Panc1 (cell line): ENCODE measurements around the gene TNFSF9. TPM values are rescaled to one million over a fixed set of nuclear protein-coding genes. Genes with fewer than 3 reads are reported as not detected.

Experiments used
- ATAC-seq: fragments of 200-7000 bp; cut with Tn5 transposase; 2 replicates; pipeline ENCODE4 v1.9.1; 2020; ENCODE audit warnings: mild to moderate bottlenecking, moderate library complexity
- Bru-seq: library from RNA; stranded (reverse); fragments of 400-500 nt; gene quantifications from one replicate; lab custom pipeline; 2021; lab: Mats Ljungman, UMichigan
- BruChase-seq, 2 experiments: library from RNA; stranded (reverse); fragments of 400-500 nt; gene quantifications; one replicate each; lab custom pipeline; 2021; lab: Mats Ljungman, UMichigan
- BruUV-seq: library from RNA; stranded (reverse); fragments of 400-500 nt; replicated peaks from 2 replicates; lab custom pipeline; 2021; lab: Mats Ljungman, UMichigan
- CTCF ChIA-PET: fragments of 300-600 bp; sonication (Branson Sonifier 250); formaldehyde crosslinking; loops from one replicate; lab custom pipeline; 2022; ENCODE audit warnings: antibody characterized with exemption; lab: Charles Lee
- POLR2A ChIA-PET: fragments of 300-600 bp; sonication (Branson Sonifier 250); formaldehyde crosslinking; loops from one replicate; lab custom pipeline; 2022; ENCODE audit warnings: antibody characterized with exemption; lab: Charles Lee
- DNase-seq: peaks from one replicate; pipeline ENCODE4 v3.0.0-alpha.2; 2010; ENCODE audit warnings: low read depth, low spot score
- H3K27ac ChIP-seq: 2 replicates; pipeline ENCODE4 v1.5.1; 2011; ENCODE audit warnings: mild to moderate bottlenecking, low read length, inconsistent platforms
- H3K27me3 ChIP-seq: fragments of 200-500 bp; sonication (Bioruptor generic); 2 replicates; pipeline ENCODE4 v1.6.0; 2014; ENCODE audit warnings: low read length, inconsistent platforms; ENCODE audit not compliant: control insufficient read depth, insufficient read depth
- H3K36me3 ChIP-seq: fragments of 200-500 bp; sonication (Bioruptor generic); 2 replicates; pipeline ENCODE4 v1.5.1; 2014; ENCODE audit warnings: inconsistent platforms, mild to moderate bottlenecking, low read length, moderate library complexity; ENCODE audit not compliant: control insufficient read depth, insufficient read depth
- H3K4me1 ChIP-seq: 2 replicates; pipeline ENCODE4 v1.5.1; 2011; ENCODE audit warnings: inconsistent platforms, mild to moderate bottlenecking, low read length, moderate library complexity; ENCODE audit not compliant: control insufficient read depth, insufficient read depth
- H3K4me3 ChIP-seq, 2 experiments: 2 replicates each; pipeline ENCODE4 v1.5.1; 2011 to 2012; ENCODE audit warnings: low read depth in 2 of 2, low read length in 2 of 2, mild to moderate bottlenecking in 2 of 2, inconsistent platforms in 1 of 2, moderate library complexity in 1 of 2
- H3K9me3 ChIP-seq: fragments of 200-500 bp; sonication (Bioruptor generic); 2 replicates; pipeline ENCODE4 v1.5.1; 2014; ENCODE audit warnings: low read depth, mild to moderate bottlenecking, inconsistent platforms, low read length, moderate library complexity; ENCODE audit not compliant: control insufficient read depth, insufficient read depth
- CTCF ChIP-seq: fragments of 450-650 bp; IDR thresholded peaks from 2 replicates; pipeline ENCODE4 v1.5.1; 2017; ENCODE audit warnings: mild to moderate bottlenecking
- POLR2AphosphoS5 ChIP-seq: IDR thresholded peaks from 2 replicates; pipeline ENCODE4 v1.6.1; 2012; ENCODE audit warnings: mild to moderate bottlenecking, low read depth, low read length, moderate library complexity
- REST ChIP-seq, 2 experiments: IDR thresholded peaks; 2 replicates each; pipeline ENCODE4 v1.6.1; 2011 to 2012; ENCODE audit warnings: low read depth in 2 of 2, control low read depth in 1 of 2, low read length in 1 of 2, mild to moderate bottlenecking in 1 of 2, moderate library complexity in 1 of 2; ENCODE audit not compliant: insufficient read depth in 1 of 2
- SIN3A ChIP-seq: IDR thresholded peaks from 2 replicates; pipeline ENCODE4 v1.6.1; 2012; ENCODE audit warnings: low read depth, mild to moderate bottlenecking, low read length, moderate library complexity, borderline replicate concordance; ENCODE audit not compliant: insufficient read depth
- TCF7L2 ChIP-seq: IDR thresholded peaks from 2 replicates; pipeline ENCODE4 v1.6.1; 2011; ENCODE audit warnings: mild to moderate bottlenecking, low read depth, low read length, inconsistent platforms
- in situ Hi-C: cut with HindIII; loops from 2 replicates; pipeline ENCODE4 v1.10.0; 2016; ENCODE audit warnings: low sequenced_read_pairs, low pct_unique_long_range_greater_than_20kb
- intact Hi-C: fragments of 100-400 bp; cut with micrococcal nuclease; formaldehyde crosslinking; loops from one replicate; pipeline ENCODE4 v1.10.0; 2022; ENCODE audit not compliant: unreplicated experiment
- long read RNA-seq: library from polyadenylated mRNA; unstranded; transcript quantifications from one replicate; pipeline ENCODE4 v2.0.0, GENCODE V29; 2021; ENCODE audit not compliant: unreplicated experiment
- polyA plus RNA-seq: library from polyadenylated mRNA; unstranded; fragments of >200 nt; gene quantifications from one replicate; pipeline ENCODE4 v1.2.1, GENCODE V29; 2012; ENCODE audit warnings: missing spikeins; ENCODE audit not compliant: insufficient read length
- total RNA-seq: library from RNA; stranded (reverse); gene quantifications from one replicate; pipeline ENCODE4 v1.2.1, GENCODE V29; 2021; ENCODE audit not compliant: unreplicated experiment

TNFSF9 gene
- total RNA-seq (2.9 TPM), Bru-seq, nascent RNA (percentile 43 among the genes with signal in this experiment), BruChase-seq, experiment 1, labeled RNA remaining after a 2-hour chase (percentile 56 among the genes with signal in this experiment), BruChase-seq, experiment 2, labeled RNA remaining after a 6-hour chase (percentile 48 among the genes with signal in this experiment)
- 1.6 TPM for polyA plus RNA-seq
- long read RNA-seq, partial matches to known transcripts: 2 of 3 reads
- long read RNA-seq, other reads (novel, unspliced or antisense): 0 of 3 reads

- in situ Hi-C loops: no loop called here
- peak; percentile 91 for ATAC-seq
- Histone ChIP-seq H3K27ac (peak within 1 kb of the TSS; percentile 88), H3K4me3 (peak within 1 kb of the TSS; percentile 51 to 85), H3K4me1 (peaks cover 10% of the 10 kb centered on the region), H3K27me3 (no peaks in the 10 kb centered on the region), H3K36me3 (no peaks in the 10 kb centered on the region; the same call in 1 of the 2 replicates), H3K9me3 (no peaks in the 10 kb centered on the region)
- intact Hi-C loops: no loop called here
- TF ChIP-seq CTCF (no peak), REST (IDR thresholded peaks at IDR 0.05; ENCODE audit: insufficient read depth in 1 of 2, low read depth in 2 of 2, low read length in 1 of 2) (no peak), SIN3A (no peak), TCF7L2 (no peak), POLR2AphosphoS5 (peak; percentile 80)
- no peak for DNase-seq
- BruUV-seq: TSS peak; percentile 95
- POLR2A ChIA-PET: interaction anchor here (0.6 to 0.7 kb wide), 2 partner anchors 42 to 310 kb away, joined by 3 read pairs; no protein-coding TSS in a partner anchor
- CTCF ChIA-PET: interaction anchor here (0.6 kb wide), 1 partner anchor 10 kb away, joined by 3 read pairs; no protein-coding TSS in a partner anchor
These were observed at the start of gene TNFSF9 for GRCh38 chr19:6530386-6531162. Gene TNFSF9 (plus strand): TSS chr19:6531026. CDS start chr19:6531037, 11 bp downstream.

GRCh38 chr19:6481541-6482342, 49.1 kb upstream of the TNFSF9 start, which contains the start of gene DENND1C:
Gene DENND1C (minus strand): TSS chr19:6481787. CDS start chr19:6481695, 92 bp downstream.
- no TSS peak for BruUV-seq
- in situ Hi-C loops: no loop called here
- ChIA-PET CTCF (no interaction called here), POLR2A (no interaction called here)
- H3K4me3 ChIP-seq: no peak within 1 kb of the TSS
- H3K27me3 ChIP-seq: no peaks in the 10 kb centered on the region
- H3K9me3 ChIP-seq: no peaks in the 10 kb centered on the region
- no peak for TF ChIP-seq POLR2AphosphoS5
- TF ChIP-seq REST (IDR thresholded peaks at IDR 0.05; ENCODE audit: insufficient read depth in 1 of 2, low read depth in 2 of 2, low read length in 1 of 2): no peak
- no peak for TF ChIP-seq TCF7L2
- TF ChIP-seq CTCF: peak; percentile 76
- no peak for TF ChIP-seq SIN3A
- H3K4me1 ChIP-seq: no peaks in the 10 kb centered on the region
- DNase-seq (no peak), ATAC-seq (peak; percentile 73)
- H3K36me3 ChIP-seq: no peaks in the 10 kb centered on the region
- no peak within 1 kb of the TSS for H3K27ac ChIP-seq
- intact Hi-C loops: no loop called here
